Measurements from ENCODE around the gene FCRLB. TPM values are rescaled to one million over a fixed set of nuclear protein-coding genes. Genes with fewer than 3 reads are reported as not detected.

Gene FCRLB
- total RNA-seq, 1 experiment from 2014 or later = not detected

GRCh38 chr1:161743231-161743630, 21.9 kb downstream of the FCRLB start:
- Histone ChIP-seq H4K20me1 (ENCODE audit: control insufficient read depth, insufficient read depth, insufficient read length) (no peaks in the 10 kb centered on the region), H2BK15ac (ENCODE audit: low read depth, low read length) (no peak overlapping the region), H3K79me2 (ENCODE audit: insufficient read depth, low read length) (no peaks in the 10 kb centered on the region), H2BK12ac (ENCODE audit: insufficient read length, low read depth, low read length) (no peak overlapping the region), H3T11ph (ENCODE audit: low read length) (no peak overlapping the region), H3K27me3 (ENCODE audit: insufficient read depth, low read length) (no peaks in the 10 kb centered on the region), H2BK5ac (ENCODE audit: insufficient read length, low read length) (no peak overlapping the region), H3K18ac (ENCODE audit: insufficient read length, low read depth, low read length) (no peak overlapping the region), H4K91ac (ENCODE audit: insufficient read length, low read depth, low read length) (no peak overlapping the region), H3K9me3 (ENCODE audit: control insufficient read depth, low read depth, low read length) (no peaks in the 10 kb centered on the region), H2AK5ac (ENCODE audit: insufficient read length, low read length) (no peak overlapping the region), H4K8ac (replicated peaks; ENCODE audit: insufficient read length, low read depth, low read length) (no peak overlapping the region), H2AFZ (ENCODE audit: low read length) (no peak overlapping the region), H3K27ac (ENCODE audit: insufficient read length, low read depth, low read length) (no peak overlapping the region), H3K23me2 (ENCODE audit: insufficient read length, low read depth, low read length, poor library complexity, severe bottlenecking) (no peaks in the 10 kb centered on the region), H3K23ac (ENCODE audit: insufficient read length, low read depth, low read length) (no peak overlapping the region), H3K9ac (ENCODE audit: extremely low read depth, insufficient read length, low read length) (no peak overlapping the region), H3K4me1 (ENCODE audit: insufficient read depth, low read length) (no peaks in the 10 kb centered on the region), H3K4ac (ENCODE audit: low read depth, low read length) (no peak overlapping the region), H3K79me1 (ENCODE audit: insufficient read depth, low read depth, low read length, poor library complexity, severe bottlenecking) (no peaks in the 10 kb centered on the region), H3K4me2 (ENCODE audit: insufficient read depth, insufficient read length, low read length) (no peak overlapping the region), H2BK20ac (ENCODE audit: low read depth, low read length, poor library complexity, severe bottlenecking) (no peak overlapping the region), H3K56ac (ENCODE audit: insufficient read length, low read depth, low read length) (no peak overlapping the region), H4K5ac (ENCODE audit: insufficient read length, low read depth, low read length) (no peak overlapping the region), H2BK120ac (ENCODE audit: low read depth, low read length, poor library complexity, severe bottlenecking) (no peak overlapping the region), H3K14ac (ENCODE audit: insufficient read depth, low read length) (no peak overlapping the region)
- Mint-ChIP-seq H3K27ac (no peak overlapping the region), H3K9me3 (no peaks in the 10 kb centered on the region), H3K27me3 (ENCODE audit: low read depth) (peaks cover 16% of the 10 kb centered on the region), H3K36me3 (ENCODE audit: insufficient read depth in 1 of 3, low read depth in 3 of 3) (no peaks in the 10 kb centered on the region), H3K4me3 (no peak overlapping the region), H3K4me1 (peaks cover 0 to 2% of the 10 kb centered on the region in 2 experiments; a peak in 2 of 4 replicates)
- WGBS (ENCODE audit: extremely low coverage, insufficient read length, low lambda C conversion rate) = no CpG with 5 or more reads among the region's 9 CpGs
- no peak for DNase-seq
- TF ChIP-seq, protein P1, sequence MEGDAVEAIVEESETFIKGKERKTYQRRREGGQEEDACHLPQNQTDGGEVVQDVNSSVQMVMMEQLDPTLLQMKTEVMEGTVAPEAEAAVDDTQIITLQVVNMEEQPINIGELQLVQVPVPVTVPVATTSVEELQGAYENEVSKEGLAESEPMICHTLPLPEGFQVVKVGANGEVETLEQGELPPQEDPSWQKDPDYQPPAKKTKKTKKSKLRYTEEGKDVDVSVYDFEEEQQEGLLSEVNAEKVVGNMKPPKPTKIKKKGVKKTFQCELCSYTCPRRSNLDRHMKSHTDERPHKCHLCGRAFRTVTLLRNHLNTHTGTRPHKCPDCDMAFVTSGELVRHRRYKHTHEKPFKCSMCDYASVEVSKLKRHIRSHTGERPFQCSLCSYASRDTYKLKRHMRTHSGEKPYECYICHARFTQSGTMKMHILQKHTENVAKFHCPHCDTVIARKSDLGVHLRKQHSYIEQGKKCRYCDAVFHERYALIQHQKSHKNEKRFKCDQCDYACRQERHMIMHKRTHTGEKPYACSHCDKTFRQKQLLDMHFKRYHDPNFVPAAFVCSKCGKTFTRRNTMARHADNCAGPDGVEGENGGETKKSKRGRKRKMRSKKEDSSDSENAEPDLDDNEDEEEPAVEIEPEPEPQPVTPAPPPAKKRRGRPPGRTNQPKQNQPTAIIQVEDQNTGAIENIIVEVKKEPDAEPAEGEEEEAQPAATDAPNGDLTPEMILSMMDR (conservative IDR thresholded peaks at IDR 0.05) = no peak
